RWPE1 (cell line): Measurements from ENCODE around the gene GPC5.

Experiments used
- CTCF ChIA-PET: fragments of 350-600 bp; sonication (Branson Sonifier 250); formaldehyde crosslinking; extraction: SDS; loops from one replicate; lab custom pipeline; 2021; lab: Yijun Ruan, JAX
- POLR2A ChIA-PET: fragments of 400-600 bp; formaldehyde crosslinking; extraction: SDS; loops from one replicate; lab custom pipeline; 2020; ENCODE audit warnings: antibody characterized with exemption; ENCODE audit not compliant: low non-redundant PET; lab: Yijun Ruan, JAX
- DNase-seq: peaks from one replicate; pipeline ENCODE4 v3.0.0; 2012; ENCODE audit warnings: low spot score
- H3K27ac ChIP-seq: fragments of 450-650 bp; 2 replicates; pipeline ENCODE4 v1.5.1; 2017
- CTCF ChIP-seq: fragments of 450-650 bp; conservative IDR thresholded peaks from 2 replicates; pipeline ENCODE4 v1.5.1; 2017; ENCODE audit warnings: low read depth, mild to moderate bottlenecking

GPC5 gene

GRCh38 chr13:92315265-92315664 lies 916.8 kb downstream of the GPC5 start:
- H3K27ac ChIP-seq = no peak overlapping the region
- TF ChIP-seq CTCF = no peak
- DNase-seq = no peak
- ChIA-PET POLR2A (no interaction called here), CTCF (no interaction called here)

GRCh38 chr13:92316030-92316429 lies 917.6 kb downstream of the GPC5 start:
- no peak overlapping the region for H3K27ac ChIP-seq
- ChIA-PET CTCF (no interaction called here), POLR2A (no interaction called here)
- DNase-seq = no peak
- TF ChIP-seq CTCF = no peak

- ChIA-PET CTCF (no interaction called here), POLR2A (no interaction called here)
- no peak for DNase-seq
- no peak for TF ChIP-seq CTCF
- no peak overlapping the region for H3K27ac ChIP-seq
Measured at GRCh38 chr13:92317066-92317465, 918.6 kb downstream of the GPC5 start.

- H3K27ac ChIP-seq = no peak overlapping the region
- no peak for DNase-seq
- ChIA-PET POLR2A (no interaction called here), CTCF (interaction anchor here (0.6 kb wide), 1 partner anchor 418 kb away, joined by 3 read pairs; no protein-coding TSS in a partner anchor)
- TF ChIP-seq CTCF = no peak
Measured at GRCh38 chr13:92320323-92320722, 921.9 kb downstream of the GPC5 start.

- POLR2A ChIA-PET = no interaction called here
- DNase-seq = no peak
- CTCF ChIA-PET = no interaction called here
- H3K27ac ChIP-seq = no peak overlapping the region
- no peak for TF ChIP-seq CTCF
Measured at GRCh38 chr13:92321174-92321573, 922.8 kb downstream of the GPC5 start.

GRCh38 chr13:92345627-92346026 lies 947.2 kb downstream of the GPC5 start:
- POLR2A ChIA-PET = no interaction called here
- CTCF ChIA-PET = no interaction called here
- DNase-seq = no peak
- H3K27ac ChIP-seq = no peak overlapping the region
- TF ChIP-seq CTCF = no peak
